HG03558 (cell line): ENCODE data around the gene OCA2.

Experiments
- ATAC-seq: cut with Tn5 transposase; IDR thresholded peaks from one replicate; pipeline ENCODE4 v1.9.1; 2021; ENCODE audit warnings: moderate number of reproducible peaks; ENCODE audit not compliant: unreplicated experiment; ENCODE audit errors: extremely low read depth

OCA2 gene

DNA sequence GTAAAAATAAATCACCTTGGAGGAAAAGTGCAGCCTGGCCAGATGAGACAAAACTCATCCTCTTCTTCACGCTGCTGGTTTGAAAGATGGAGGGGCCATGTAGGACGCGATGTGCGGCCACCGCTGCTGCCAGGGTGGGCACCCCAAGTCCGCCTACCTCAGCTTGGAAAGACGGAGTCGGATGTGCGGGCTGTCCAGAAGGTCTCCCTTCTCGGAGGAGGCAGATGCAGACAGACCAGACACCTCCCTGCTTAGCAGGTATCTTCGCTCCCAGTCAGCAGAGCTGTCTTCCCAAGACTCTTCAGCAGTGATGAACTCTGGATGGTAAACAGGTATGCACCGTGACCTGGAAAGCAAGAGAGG is 71.4 kb downstream of the OCA2 start:
- ATAC-seq = no peak

DNA sequence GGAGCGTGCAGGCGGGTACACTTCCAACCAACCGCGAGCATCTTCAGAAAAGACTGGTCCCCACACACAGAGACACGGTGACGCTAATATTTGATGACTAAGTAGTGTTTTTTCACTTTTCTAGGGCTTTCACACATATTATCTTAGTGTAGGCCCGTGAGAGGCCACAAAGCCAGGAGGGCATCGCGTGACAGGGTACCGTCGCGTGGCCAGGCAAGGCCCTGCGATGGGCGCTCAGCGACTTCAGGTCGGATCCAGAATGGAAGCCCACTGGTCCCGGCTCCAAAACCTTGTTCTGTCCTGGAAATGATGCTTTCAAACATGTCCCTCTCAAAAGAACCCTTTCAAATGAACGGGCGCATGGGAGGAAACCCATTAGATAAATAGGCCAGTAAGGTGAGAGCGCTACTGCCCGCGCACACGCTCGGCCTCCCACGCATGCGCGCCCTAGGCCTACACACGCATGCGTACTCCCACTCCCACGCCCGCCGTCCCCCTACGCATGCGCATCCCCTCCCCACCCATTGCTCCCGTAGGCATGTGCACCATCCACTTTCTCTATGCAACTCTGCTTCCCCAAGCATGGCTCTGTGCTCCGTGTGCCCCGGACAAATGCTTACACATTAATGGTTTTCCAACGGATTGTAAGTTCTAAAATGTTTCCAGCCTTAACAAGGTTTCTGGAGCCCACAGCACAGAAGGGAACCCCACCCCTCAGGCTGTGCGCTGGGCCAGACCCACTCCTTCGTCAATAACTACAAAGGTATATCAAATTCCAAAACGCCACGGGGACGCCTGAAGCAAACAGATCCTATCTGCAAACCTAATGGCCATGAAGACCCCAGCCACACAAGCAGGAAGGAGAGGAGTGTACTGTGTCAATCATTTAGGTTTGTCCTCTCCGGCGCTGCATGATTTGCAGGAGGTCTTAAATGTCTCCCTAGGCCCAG is 72.1 kb downstream of the OCA2 start:
- ATAC-seq = no peak

DNA sequence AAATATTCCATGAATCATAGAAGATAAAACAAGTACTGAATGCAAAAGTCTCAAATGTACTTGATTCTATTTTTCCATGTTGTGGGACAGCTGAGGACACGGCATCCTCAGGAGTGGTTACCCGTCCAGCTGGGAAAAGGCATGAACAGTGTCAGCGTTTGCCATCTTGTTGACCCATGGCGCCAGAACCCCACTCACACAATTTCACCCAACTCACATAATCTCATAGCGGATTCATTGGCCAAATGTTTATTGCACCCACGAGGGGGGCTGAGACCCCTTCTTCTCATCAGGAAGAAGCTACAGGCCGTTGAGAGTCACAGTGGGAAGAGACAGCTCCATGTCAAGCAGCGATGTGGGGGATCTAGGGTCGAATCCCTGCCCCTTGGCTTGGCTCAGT is 72.9 kb downstream of the OCA2 start:
- no peak for ATAC-seq

DNA sequence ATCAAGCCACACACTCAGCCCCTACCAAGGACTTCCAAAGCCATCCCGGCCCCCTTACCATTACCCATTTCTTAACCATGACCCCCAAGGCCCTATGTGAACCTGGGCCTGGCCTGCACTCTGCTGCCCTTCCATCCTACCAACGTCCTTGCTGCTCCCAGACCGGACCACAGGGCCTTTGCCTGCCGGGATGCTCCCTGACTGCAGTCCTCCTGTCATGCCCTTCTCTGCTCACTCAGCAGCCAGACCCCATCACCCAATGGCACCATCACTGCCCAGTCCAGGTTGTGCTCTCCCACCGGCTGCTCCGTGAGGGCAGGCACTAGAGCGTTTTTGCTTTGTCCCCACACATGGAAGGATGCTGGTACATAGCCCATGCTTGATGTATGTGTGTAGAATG is 73.7 kb downstream of the OCA2 start:
- no peak for ATAC-seq

DNA sequence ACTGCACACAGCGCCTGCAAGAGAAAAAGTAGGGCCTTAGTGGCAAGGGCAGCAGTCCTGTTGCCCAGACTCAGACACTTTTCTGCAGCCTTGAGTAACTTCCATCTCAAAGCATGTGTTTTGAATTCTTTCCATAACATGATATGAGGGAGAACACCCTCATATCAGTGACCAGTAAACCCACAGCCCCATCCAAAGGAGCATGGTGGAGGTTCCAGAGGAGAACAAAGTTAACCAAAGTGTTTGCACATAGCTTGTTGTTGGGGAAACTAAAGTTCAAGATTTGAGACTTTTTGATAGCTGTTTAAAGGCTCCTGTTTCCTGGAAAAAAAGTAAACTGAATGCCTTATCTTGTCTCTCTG is 74.2 kb downstream of the OCA2 start:
- ATAC-seq = no peak

DNA sequence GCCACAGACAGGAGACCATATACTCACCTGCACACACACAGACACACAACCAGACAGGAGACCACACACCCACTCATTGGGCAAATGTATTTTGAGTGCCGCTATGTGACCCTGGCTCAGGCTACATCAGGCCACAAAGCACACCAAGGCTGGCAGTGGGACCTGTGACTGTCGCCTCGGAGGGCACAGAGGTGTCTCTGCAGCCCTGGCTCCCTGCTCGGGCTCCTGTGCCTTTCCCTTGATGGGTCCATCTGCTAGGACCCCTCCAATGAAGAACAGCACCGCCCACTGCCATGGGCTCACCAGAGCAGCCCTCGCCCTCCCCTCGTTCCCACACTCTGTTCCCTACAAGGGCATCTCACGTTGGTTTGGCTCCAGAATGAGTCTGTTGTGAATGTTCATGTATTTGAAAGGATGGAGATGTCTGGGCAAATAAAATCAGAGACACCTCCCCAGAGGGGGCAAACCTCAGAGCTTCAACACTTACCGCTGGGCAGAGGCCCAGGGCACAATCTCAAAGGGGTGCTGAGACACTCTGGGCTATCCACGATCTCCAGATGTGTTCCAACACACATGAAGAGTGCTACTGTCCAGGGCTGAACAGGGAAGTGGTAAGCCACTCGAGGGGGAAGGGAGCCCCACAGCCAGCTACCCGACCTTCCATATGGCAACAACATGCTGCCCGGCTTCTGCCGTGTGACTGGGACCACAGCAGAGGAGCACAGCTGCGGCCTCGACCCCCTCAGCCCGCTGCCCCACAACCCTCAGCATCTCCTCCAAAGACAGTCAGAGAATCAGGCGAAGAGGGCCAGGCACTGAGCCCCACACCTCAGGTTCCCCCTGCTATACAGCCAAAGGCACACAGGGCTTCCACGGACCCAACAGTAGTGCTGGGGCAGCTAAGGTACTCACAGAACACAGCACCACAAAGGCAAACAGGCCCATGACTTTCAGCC is 74.9 kb downstream of the OCA2 start:
- no peak for ATAC-seq

DNA sequence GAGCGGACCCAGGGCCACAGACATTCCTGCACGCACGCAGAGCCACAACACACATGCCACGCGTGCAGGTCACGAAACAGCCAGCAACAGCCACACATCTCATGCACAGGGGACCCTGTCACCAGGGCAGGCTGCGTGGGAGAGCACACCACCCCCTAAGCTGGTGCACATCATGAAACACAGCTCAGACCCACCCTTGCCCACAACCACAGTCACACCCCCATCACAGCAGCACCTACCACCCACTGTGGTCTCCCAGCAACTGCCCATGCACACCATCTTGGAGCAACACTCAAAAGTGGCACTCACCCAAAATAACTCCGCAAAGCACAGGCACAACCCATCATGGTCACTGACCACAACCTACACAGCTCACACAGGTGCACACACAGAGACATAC is 75.7 kb downstream of the OCA2 start:
- ATAC-seq = no peak

DNA sequence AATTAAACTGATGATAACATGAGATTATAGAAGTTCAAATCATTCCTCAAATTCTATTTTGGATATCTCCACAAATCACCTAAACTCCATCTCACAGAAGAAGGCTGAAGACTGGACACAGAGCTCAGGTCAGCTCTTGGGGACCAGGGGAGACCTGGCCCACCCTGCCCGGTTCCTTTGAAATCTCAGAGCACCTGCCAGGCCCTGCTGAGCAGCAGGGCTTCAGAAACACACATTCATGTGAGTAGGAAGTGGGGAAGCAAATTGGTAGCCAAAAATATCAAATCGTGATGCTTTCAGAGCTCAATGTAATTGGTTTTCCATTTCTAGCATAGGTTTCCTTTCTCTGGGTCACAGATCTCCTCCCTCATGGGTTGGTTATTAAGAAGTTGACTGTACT is 76.2 kb downstream of the OCA2 start:
- no peak for ATAC-seq

DNA sequence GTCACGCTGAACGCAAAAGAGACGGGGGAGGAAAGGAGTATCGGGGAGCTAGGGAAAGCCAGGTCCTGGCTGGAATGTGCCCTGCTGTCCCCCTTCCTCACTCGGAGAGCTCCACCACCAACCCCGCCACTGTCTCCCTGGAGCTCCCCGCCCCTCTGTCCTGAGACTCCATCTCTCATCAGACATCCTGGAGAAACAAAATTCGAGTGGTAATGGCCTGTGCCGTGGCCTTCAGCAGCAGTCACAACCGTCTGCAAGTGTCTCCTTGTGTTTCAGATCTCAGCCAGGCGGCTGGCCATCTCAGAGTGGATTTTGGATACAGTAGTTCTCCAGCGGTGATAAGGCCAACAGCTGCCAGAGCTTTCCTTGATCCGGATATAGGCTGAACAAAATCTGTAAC is 76.9 kb downstream of the OCA2 start:
- no peak for ATAC-seq

DNA sequence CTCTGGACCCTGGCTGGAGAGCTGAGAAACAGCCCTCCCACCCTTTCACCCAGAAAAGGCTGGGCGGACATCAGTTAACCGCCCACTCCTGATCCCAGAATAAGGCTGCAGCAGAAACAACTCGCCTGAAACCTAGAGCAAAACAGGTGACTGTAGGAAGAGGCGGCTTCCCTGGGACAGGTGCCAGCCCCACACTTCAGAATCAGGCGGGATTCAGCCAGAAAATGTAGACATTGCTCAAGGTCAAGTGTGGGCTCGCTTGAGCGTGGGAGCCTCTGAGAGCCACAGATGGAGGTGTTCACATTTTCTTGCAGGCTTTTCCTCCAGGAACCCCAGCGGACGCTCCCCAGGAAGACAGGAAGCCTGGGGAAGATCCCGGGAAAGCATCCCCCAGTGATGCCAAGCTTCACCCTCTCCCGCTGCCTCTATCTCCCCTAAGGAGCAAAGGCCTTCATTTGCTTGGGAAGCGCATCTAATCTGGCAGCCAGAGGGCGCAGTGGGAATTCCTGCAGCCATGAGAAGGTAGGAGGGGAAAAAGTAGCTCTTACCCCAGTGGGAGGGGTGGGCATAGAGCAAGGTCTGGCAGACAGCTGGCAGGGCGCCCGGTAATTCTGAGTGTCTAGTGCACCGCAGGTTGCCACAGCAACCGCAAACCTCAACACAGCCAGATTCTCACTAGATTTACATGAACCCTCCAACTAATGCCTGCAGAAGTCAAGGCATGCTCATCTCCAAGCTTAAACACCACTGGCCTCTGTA is 77.7 kb downstream of the OCA2 start:
- no peak for ATAC-seq

DNA sequence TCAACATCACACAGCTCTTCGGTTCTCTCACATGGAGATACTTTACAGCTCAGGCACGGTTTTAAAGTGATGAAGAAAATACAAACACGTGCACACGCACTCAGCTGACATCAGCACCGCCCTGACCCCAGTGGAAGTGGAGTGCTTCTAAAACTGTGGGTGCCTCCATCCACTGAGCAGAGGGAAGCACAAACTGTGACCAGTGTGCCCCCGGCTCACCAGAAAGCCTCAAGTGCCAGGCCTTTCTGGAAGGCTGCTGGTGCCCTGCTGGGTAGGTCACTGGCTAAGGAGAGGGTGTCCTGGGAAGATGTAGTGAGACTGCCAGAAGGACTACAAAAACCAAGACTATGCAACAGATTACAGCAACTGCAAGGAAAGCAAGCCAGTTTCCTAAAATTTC is 78.5 kb downstream of the OCA2 start:
- ATAC-seq = no peak

DNA sequence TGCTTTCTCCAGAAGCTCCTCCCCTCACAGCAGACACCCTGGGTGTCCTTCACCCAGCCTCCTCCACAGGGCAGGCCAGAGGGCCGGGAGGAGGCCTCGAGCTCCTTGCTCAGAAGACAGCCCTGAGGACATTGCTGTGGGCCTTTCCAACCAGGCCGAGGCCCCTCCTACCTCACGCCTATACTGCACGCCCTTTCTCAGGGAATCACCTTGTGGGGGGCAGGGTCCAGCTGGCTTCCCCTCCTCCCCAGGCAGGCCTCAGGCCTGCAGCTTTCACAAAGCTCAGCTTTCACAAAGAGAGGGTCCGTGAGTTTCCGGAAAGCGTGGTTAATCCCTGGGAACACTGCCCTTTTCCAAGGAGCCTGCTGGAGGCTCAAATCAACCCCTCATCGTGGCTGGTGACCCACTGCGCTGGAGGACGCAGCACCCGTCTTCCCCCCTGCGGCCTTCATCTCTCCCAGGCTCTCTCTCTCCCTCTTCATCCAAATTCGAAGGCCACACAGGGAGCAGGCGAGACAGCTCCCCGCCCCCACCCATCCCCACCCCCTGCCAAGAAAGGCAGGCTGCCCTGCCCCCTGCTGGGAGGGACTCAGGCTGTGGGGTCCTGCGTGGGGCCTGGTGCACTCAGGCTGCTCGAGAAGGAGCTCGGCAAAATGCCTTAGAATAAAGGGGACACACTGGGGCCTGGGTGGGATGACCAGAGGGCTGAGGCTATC is 79.4 kb downstream of the OCA2 start:
- no peak for ATAC-seq

DNA sequence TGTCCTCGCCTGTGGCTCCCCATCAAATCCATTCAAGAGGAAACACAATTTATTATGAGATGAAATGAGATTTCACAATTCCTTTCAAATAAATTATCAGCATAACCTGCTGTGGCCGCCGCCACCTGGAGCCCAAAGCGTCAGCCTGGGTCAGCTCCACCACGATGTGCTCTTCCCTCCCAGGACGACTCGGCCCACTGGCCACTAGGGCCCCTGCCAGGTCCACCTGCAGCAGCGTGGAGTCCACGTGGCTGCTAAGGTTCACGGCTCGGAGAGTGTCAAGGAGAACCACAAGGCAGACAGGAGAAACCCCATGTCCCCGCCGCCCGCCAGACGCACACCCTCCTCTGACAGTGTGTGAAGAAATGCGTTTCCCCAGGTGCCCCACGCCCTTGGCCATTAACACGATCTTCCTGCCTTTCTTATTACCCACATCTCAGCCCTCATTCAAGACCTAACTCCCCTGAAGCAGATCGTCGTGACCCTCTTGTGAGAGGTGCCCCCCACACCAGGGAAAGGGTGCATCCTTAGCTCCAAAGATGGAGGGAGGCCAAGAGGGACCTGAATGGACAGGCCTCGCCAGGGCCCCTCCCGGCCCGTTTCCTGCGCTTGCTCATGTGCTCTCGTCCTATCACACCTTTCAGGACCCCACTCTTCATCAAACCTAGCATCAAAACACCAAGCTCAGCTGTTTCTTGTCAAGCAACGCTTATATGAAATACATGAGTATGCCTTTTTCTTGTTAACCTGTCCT is 80.6 kb downstream of the OCA2 start:
- no peak for ATAC-seq

DNA sequence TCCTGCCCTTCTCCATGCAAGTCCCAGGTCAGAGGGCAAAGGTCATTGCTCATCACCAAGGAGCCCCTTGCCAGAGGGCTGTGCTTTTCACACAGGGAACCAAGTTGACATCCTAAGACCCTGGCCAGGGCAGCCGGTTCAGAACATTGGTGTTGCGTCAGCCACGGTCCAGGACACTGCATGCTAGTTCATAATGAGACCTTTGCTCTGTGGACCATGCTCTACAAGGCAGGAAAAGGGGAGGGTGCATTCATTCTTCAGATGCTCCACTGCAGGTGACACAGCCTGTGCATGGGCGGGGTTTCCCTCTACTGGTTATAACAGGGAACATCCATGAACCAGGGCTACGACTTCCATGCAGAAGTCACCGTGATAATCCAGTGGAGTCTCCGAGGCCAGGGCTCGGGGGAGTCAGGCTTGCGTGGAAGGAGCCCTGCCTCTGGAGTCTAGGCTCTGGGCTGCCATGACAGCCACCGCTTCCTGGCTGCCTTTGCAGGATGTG is 81.6 kb downstream of the OCA2 start:
- ATAC-seq = no peak

DNA sequence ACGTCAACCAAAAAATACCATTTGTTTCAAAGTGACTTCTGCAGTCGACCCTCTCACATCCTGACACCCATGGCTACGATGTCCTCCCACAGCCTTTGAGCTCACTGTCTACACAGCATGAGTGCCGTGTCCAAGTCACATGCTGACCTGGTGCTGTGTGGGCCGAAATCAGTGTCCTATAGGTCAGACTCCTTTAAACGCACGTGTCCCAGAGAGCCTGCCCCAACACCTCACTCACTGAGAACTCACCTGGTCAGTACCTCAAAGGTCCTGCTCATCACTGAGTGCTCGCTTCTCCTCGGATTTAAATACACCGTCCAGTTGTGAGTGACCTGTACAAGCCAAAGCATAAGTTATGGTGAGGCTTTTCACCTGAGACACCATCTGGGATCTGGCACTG is 83.3 kb downstream of the OCA2 start:
- no peak for ATAC-seq

DNA sequence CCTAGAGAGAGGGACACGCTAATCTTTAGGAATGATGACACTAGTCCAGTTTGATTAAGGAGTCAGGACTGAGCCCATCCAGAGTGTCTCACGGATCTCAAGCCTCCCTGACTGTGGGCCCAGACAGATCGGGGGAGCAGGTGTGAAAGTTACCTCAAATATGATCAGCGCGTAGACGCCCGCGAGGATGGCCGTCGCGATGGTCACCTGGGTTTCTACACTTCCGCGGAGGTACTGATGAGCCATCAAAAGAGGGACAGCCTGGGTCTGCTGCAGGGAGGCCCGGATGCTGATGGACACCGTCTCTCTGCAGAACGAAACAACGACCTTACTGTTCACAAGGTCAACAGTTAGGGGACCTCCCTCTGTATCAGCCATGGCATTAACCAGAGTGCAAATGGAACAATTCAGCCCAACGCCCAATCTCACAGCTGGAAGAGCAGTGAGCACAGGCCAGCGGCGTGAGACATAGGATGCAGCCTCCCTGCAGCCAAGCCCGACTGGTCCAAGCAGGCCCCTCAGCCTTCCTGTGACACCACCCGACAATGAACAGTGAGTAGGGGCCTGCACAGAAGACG is 84.4 kb downstream of the OCA2 start:
- ATAC-seq = no peak

DNA sequence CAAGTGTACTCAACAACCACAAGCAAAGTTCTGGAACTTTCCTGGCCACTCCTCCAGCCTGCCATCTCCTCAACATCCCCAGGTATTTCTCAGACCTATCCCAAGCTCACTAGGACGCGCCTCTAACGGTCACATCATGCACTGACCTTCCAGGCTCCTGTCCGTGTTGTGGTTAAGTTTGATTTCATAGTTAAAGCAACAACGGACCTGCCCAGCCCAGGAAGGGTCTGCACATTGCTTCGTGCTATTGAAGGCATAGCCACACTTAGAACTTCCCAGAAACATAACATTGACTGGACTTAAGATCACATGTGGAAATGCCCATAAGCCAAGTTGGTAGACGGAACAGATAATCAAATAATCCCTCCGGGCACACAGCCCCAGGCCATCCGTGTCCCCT is 85.1 kb downstream of the OCA2 start:
- no peak for ATAC-seq

DNA sequence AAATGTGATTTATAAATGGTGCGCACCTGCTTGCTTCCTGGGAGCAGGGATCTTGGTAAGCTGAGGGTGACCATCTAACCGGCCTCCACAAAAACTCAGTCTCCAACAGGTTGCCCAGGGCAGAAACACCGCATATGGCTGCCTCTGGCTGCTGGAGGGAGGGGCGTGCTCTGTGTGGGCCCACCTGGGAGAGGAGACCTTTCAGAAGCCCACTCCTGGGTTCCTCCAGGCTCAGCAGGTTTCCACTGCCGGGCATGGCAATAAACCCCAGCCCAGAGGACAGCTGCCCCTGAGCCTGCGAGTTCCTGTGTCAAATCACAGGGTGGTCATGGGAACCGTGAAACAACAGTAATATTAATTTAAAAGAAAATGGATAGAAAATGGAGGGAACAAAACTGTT is 85.6 kb downstream of the OCA2 start:
- no peak for ATAC-seq

DNA sequence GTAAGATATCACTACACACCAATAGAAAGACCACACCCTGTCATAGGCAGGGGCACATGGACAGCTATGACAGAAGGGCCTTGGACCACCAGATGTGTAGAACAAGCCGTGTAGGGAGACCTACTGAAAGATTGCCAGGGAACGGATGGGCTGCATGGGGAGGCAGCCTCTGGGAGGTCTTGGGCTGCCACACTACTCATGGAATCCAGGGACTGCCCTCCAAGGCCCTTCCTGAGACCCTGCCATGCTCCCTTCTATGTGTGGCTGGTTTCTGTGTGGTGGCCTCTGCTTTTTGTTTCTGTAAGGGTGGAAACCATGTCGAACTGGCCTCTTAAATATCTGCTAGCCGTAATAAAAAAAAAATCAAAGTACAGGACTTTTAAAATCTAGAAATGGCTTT is 86.9 kb downstream of the OCA2 start:
- no peak for ATAC-seq
